BLaER1 (cell line): ENCODE measurements around the gene MTHFSD.
A peak's percentile ranks its signal among the peaks of the same experiment; 100 is the strongest.

Experiments
- H3K27ac ChIP-seq: shearing (Covaris generic); formaldehyde crosslinking; 2 replicates; pipeline ENCODE4 v1.8.1; 2022
- H3K27me3 ChIP-seq: shearing (Covaris generic); formaldehyde crosslinking; 2 replicates; pipeline ENCODE4 v1.8.1; 2022
- H3K36me3 ChIP-seq: shearing (Covaris generic); formaldehyde crosslinking; 2 replicates; pipeline ENCODE4 v1.8.1; 2022
- H3K4me1 ChIP-seq: shearing (Covaris generic); formaldehyde crosslinking; 2 replicates; pipeline ENCODE4 v1.8.1; 2022
- H3K4me2 ChIP-seq: shearing (Covaris generic); formaldehyde crosslinking; 2 replicates; pipeline ENCODE4 v1.8.1; 2022
- H3K4me3 ChIP-seq: shearing (Covaris generic); formaldehyde crosslinking; 2 replicates; pipeline ENCODE4 v1.8.1; 2022
- H3K9ac ChIP-seq: shearing (Covaris generic); formaldehyde crosslinking; 2 replicates; pipeline ENCODE4 v1.8.1; 2022
- H3K9me3 ChIP-seq: shearing (Covaris generic); formaldehyde crosslinking; 2 replicates; pipeline ENCODE4 v1.8.1; 2022
- H4K20me1 ChIP-seq: shearing (Covaris generic); formaldehyde crosslinking; 2 replicates; pipeline ENCODE4 v1.8.1; 2022
- Cebpa-rat ChIP-seq: shearing (Covaris generic); IDR thresholded peaks from 2 replicates; pipeline ENCODE4 v1.8.1; 2022

The MTHFSD gene

GRCh38 chr16:86522634-86523033 is 32.4 kb downstream of the MTHFSD start:
- Histone ChIP-seq H3K27me3 (peaks cover 21% of the 10 kb centered on the region), H3K9ac (no peak overlapping the region), H3K4me1 (peaks cover 34% of the 10 kb centered on the region), H4K20me1 (peaks cover 23% of the 10 kb centered on the region; the same call in 1 of the 2 replicates), H3K9me3 (no peaks in the 10 kb centered on the region), H3K36me3 (no peaks in the 10 kb centered on the region), H3K4me3 (no peak overlapping the region), H3K4me2 (no peak overlapping the region), H3K27ac (no peak overlapping the region)
- no peak for TF ChIP-seq Cebpa-rat

DNA sequence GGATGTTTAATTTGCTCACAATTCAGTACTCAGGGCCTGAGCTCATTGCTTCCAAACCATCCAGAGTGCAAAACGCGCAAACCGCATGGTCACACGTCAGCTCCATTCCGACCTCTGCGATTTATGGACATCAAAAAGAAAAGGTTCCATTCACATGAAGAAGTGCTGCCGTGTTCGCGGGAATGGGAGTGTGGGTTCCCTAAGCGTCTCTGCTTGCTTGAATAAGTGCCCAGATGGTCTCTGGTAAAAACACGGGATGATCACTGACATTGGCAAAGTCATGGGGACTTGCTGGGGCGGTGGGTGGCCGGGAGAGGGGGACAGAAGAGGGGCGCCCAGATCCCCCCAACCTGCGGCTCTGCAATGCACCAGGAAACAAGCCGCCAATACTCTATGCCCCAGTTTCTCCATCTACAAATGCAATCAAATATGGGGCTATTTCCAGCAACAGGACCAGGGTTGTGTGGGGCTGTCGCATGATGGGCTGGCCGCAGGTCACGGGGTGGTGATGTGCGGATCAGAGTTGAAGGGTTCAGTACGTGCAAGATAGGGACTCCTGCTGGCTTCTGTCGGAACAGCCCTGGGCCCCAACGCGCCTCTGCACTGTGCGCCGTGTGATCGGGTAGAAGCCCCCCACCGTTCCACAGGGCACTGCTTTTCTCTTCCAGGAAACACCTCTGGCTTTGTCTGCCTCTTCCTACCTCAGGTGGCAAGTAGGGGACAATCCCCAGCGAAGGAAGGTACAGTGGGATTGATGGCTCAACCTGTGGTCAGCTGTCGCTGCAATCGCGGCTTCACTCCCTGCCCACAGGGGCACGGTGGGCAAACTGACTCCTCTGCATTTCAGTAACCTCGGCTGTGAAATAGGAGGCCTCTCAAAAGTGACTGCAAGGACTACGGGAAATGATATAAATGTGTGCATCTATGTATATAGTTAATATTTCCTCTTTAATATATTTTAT is 33.5 kb downstream of the MTHFSD start:
- Histone ChIP-seq H3K27ac (no peak overlapping the region), H3K4me2 (peak overlapping the region; percentile 70), H3K4me1 (peaks cover 30% of the 10 kb centered on the region), H3K9ac (peak overlapping the region; percentile 6; the same call in 1 of the 2 replicates), H4K20me1 (peaks cover 35% of the 10 kb centered on the region), H3K36me3 (no peaks in the 10 kb centered on the region), H3K4me3 (no peak overlapping the region), H3K9me3 (no peaks in the 10 kb centered on the region), H3K27me3 (peaks cover 33% of the 10 kb centered on the region)
- TF ChIP-seq Cebpa-rat: no peak

DNA sequence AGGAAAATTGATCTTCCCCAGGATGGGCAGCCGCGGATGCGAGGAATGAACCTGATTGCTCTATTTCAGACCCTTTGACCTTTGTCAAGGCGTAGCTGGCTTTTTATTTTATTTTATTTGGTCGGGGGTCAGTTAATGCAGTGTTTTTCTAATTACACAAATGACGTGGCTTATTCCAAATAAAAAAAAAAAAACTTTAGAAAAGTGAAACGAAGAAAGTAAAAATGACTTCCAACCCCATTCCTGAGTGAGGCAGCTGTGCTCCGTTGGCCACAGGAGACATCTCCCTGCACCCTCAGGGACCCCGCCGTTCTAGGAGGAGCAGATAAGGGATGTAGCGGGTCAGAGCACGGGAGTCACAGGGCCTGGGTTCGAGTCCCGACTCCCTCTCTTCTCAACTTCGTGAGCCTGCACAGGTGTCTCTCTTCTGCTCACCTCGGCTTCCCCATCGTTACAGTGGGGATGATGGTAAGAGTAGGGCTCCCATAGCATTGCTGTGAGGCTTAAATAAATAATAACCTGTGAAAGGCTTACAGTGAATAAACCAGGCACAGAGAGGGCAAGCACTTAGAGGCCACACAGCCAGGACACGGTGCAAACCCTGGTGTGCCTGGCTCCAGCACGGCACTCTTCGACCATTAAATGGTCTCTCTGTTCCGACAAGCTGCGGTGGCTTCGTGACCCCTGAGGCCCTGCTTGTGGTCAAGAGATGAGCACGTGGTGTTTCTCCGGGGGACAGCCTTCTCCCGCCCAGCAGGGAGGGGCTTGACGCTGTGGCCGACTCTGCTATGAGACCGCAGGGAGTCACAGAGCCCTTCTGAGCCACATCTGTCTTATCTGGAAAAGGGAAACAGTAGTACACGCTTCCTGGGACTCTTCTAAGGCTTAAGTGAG is 34.5 kb downstream of the MTHFSD start:
- TF ChIP-seq Cebpa-rat: no peak
- Histone ChIP-seq H3K4me2 (peak overlapping the region; percentile 70), H3K4me1 (peaks cover 30% of the 10 kb centered on the region)

DNA sequence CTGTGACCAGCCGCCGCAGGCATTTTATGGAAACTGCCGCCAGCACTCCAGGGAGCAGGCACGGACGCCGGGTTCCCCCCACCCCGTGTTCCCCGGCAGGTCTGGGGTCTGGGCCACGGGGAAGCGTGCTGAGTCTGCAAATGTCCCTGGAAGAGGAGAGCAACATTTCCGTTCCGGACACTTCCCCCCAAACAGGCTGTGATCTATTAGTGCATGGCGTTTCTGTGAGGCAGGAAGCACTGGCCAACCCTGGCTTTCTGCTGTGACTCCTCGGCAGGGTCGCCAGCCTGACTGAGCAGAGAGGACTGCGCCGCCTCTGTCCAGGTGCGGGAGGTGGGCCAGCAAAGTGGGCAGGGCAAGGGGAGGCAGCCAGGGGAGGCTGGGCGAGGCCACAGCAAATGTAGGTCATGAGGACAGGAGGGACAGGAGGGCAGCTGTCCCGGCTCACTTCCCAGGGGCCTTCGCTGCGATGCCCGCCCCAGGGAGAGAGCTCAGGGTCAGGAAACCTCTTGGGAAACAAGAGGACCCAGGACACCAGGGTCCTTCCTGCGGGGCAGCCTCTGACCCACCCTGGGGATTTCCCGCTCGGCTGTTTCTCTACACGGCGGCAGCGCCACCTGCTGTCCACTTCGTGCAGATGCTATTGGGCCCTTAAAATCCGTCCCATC is 35.3 kb downstream of the MTHFSD start:
- Histone ChIP-seq H3K9me3 (no peaks in the 10 kb centered on the region; the same call in 1 of the 2 replicates), H3K4me2 (peak overlapping the region; percentile 70), H3K9ac (no peak overlapping the region), H3K4me3 (no peak overlapping the region), H3K4me1 (peaks cover 30% of the 10 kb centered on the region), H3K27ac (no peak overlapping the region), H3K27me3 (peaks cover 50% of the 10 kb centered on the region), H4K20me1 (peaks cover 52% of the 10 kb centered on the region), H3K36me3 (no peaks in the 10 kb centered on the region)
- no peak for TF ChIP-seq Cebpa-rat

More for the DNA sequence above, 34.5 kb downstream of the MTHFSD start:
- Histone ChIP-seq H3K27ac (no peak overlapping the region), H4K20me1 (peaks cover 44% of the 10 kb centered on the region), H3K4me3 (no peak overlapping the region), H3K36me3 (no peaks in the 10 kb centered on the region), H3K27me3 (peaks cover 42% of the 10 kb centered on the region), H3K9me3 (no peaks in the 10 kb centered on the region; the same call in 1 of the 2 replicates), H3K9ac (peak overlapping the region; percentile 6; the same call in 1 of the 2 replicates)

DNA sequence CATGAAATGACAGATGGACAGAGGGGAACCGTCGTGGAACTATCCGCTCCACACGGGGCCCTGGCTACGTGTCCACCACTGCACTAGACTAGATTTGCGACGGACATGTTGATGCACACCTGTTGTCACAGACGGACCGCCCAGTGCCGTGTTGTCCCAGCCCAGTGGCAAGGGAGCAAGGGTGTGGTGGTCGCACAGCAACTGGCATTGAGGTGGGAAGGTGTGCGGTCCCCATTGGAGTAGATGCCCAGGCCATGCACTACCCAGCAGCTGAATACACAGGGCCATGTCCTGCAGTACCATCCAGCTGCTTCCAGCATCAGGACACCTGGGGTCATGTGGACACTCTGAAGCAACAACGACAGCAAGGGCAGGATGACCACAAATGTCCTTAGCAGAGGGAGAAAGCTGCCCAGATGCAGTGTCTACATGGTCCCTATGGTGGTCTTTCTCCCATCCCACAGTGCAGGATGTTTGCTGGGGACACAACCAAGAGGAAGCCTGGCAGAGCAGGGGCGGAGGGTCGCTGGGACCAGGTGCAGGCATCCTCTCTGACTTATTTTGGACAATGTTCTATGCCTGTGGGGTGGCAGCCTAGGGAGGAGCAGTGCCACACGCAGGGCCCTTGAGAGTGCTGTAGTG is 35.9 kb downstream of the MTHFSD start:
- H3K9ac ChIP-seq: no peak overlapping the region
- H3K27me3 ChIP-seq: peaks cover 56% of the 10 kb centered on the region
- no peaks in the 10 kb centered on the region; the same call in 1 of the 2 replicates for H3K9me3 ChIP-seq
- no peak overlapping the region for H3K27ac ChIP-seq
- H4K20me1 ChIP-seq: peaks cover 58% of the 10 kb centered on the region
- no peak overlapping the region for H3K4me3 ChIP-seq
- no peak for TF ChIP-seq Cebpa-rat
- no peak overlapping the region for H3K4me2 ChIP-seq
- no peaks in the 10 kb centered on the region for H3K36me3 ChIP-seq
- H3K4me1 ChIP-seq: peaks cover 30% of the 10 kb centered on the region

GRCh38 chr16:86517652-86518258 is 37.3 kb downstream of the MTHFSD start:
- Histone ChIP-seq H3K27ac (no peak overlapping the region), H3K27me3 (peaks cover 70% of the 10 kb centered on the region), H3K4me1 (peaks cover 30% of the 10 kb centered on the region), H3K4me3 (no peak overlapping the region), H3K9ac (no peak overlapping the region), H3K9me3 (no peaks in the 10 kb centered on the region; the same call in 1 of the 2 replicates), H4K20me1 (peaks cover 72% of the 10 kb centered on the region), H3K36me3 (no peaks in the 10 kb centered on the region), H3K4me2 (no peak overlapping the region)
- no peak for TF ChIP-seq Cebpa-rat

- Histone ChIP-seq H3K4me1 (peaks cover 26% of the 10 kb centered on the region), H3K27me3 (peaks cover 77% of the 10 kb centered on the region), H3K9me3 (no peaks in the 10 kb centered on the region; the same call in 1 of the 2 replicates), H3K9ac (no peak overlapping the region), H3K36me3 (no peaks in the 10 kb centered on the region), H3K4me2 (no peak overlapping the region), H4K20me1 (peaks cover 79% of the 10 kb centered on the region), H3K27ac (no peak overlapping the region), H3K4me3 (no peak overlapping the region)
- TF ChIP-seq Cebpa-rat: no peak
Observed at GRCh38 chr16:86517033-86517432, 38.0 kb downstream of the MTHFSD start.

DNA sequence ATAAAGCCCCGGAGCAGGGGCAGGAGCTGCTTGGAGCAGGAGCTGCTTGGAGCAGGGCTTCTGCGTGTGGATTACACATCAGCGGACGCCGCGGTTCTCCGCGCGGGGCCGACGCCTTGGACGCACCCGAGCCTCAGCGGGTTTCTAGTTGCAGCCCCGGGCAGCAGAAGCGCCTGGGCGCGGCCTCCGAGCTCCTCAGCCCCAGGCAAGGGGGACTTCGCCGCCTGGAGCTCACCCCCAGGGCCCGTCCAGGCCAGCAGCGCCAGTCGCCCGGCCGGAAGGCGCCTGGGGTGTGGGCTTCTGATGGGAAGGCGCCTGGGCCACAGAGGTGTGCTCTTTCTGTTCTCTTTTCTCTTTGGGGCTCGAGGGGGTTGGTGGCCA is 38.4 kb downstream of the MTHFSD start:
- Histone ChIP-seq H3K9me3 (no peaks in the 10 kb centered on the region; the same call in 1 of the 2 replicates), H4K20me1 (peaks cover 84% of the 10 kb centered on the region), H3K36me3 (no peaks in the 10 kb centered on the region), H3K4me1 (peaks cover 22% of the 10 kb centered on the region), H3K4me3 (no peak overlapping the region), H3K27ac (no peak overlapping the region), H3K4me2 (no peak overlapping the region), H3K9ac (no peak overlapping the region), H3K27me3 (peaks cover 82% of the 10 kb centered on the region)
- TF ChIP-seq Cebpa-rat: no peak
